ENCODE data around the gene WSB2.

WSB2 gene

DNA sequence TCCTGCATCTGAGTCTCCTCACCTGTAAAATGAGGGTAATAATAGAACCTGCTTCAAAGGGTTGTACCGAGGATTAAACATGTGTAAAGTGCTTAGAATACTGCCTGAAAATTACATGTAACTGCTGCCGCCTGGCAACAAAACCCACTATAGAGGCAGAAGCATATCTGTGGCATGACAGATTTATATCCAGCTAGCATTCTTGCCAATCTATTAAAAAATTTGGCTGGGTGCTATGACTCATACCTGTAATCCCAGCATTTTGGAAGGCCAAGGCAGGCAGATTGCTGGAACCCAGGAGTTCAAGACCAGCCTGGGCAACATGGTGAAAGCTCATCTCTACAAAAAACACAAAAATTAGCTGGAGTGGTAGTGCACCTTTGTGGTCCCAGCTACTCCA, 75.8 kb downstream of the WSB2 start:
- DNase-seq, result no peak

Measured in KG1 (cell line).